H1 (cell line): ENCODE measurements around the gene HSD17B2. TPM values are rescaled to one million over a fixed set of nuclear protein-coding genes. Genes with fewer than 3 reads are reported as not detected.

Source experiments
- CTCF ChIA-PET: fragments of 300-600 bp; sonication (Branson Sonifier 250); formaldehyde crosslinking; loops from one replicate; lab custom pipeline; 2021; ENCODE audit not compliant: partially characterized antibody; lab: Charles Lee
- POLR2A ChIA-PET: fragments of 300-600 bp; sonication (Branson Sonifier 250); formaldehyde crosslinking; loops from one replicate; lab custom pipeline; 2021; ENCODE audit warnings: inconsistent platforms; ENCODE audit not compliant: partially characterized antibody; lab: Charles Lee
- DNase-seq, 2 experiments: peaks; one replicate each; pipeline versions ENCODE4 v3.0.0 to v3.0.0-alpha.2; 2010 to 2022; ENCODE audit warnings: low spot score in 2 of 2, low read depth in 1 of 2, mixed read lengths in 1 of 2
- FAIRE-seq: peaks from 2 replicates; lab custom pipeline; 2011; peaks lifted over from hg19 to GRCh38; lab: Jason Lieb, UNC
- H2AFZ ChIP-seq: 2 replicates; pipeline ENCODE4 v1.8.1; 2012; ENCODE audit warnings: low read length, inconsistent platforms
- H2AK5ac ChIP-seq: 2 replicates; pipeline ENCODE4 v1.6.1; 2013; ENCODE audit warnings: low read depth, low read length
- H2BK120ac ChIP-seq: replicated peaks from 2 replicates; pipeline ENCODE3; 2013; ENCODE audit warnings: low read depth, low read length, inconsistent platforms
- H2BK12ac ChIP-seq: 2 replicates; pipeline ENCODE4 v1.6.1; 2013; ENCODE audit warnings: low read depth, low read length
- H2BK15ac ChIP-seq: 2 replicates; pipeline ENCODE4 v1.6.1; 2013; ENCODE audit warnings: low read length
- H2BK20ac ChIP-seq: 2 replicates; pipeline ENCODE4 v1.6.1; 2013; ENCODE audit warnings: low read length
- H2BK5ac ChIP-seq: 2 replicates; pipeline ENCODE4 v1.6.1; 2013; ENCODE audit warnings: low read depth, low read length
- H3K14ac ChIP-seq: 2 replicates; pipeline ENCODE4 v1.6.1; 2013; ENCODE audit warnings: inconsistent platforms; ENCODE audit not compliant: insufficient read length
- H3K18ac ChIP-seq: 2 replicates; pipeline ENCODE4 v1.6.1; 2013; ENCODE audit warnings: low read length; ENCODE audit errors: extremely low read depth
- H3K23ac ChIP-seq: 2 replicates; pipeline ENCODE4 v1.6.1; 2013; ENCODE audit warnings: inconsistent platforms; ENCODE audit not compliant: insufficient read length
- H3K23me2 ChIP-seq: 2 replicates; pipeline ENCODE4 v1.6.1; 2013; ENCODE audit warnings: low read depth, low read length
- H3K27ac ChIP-seq: 2 replicates; pipeline ENCODE4 v1.6.1; 2011; ENCODE audit warnings: low read depth, low read length, inconsistent platforms
- H3K27me3 ChIP-seq, 4 experiments: replicated peaks in 1 of 4; 1 replicate in 1 of 4; 2 replicates in 3 of 4; pipeline versions ENCODE4 v1.6.1 to v1.8.1; 2011 to 2013; ENCODE audit warnings: low read length in 3 of 4, mild to moderate bottlenecking in 3 of 4, inconsistent platforms in 2 of 4, mixed read lengths in 2 of 4, moderate library complexity in 1 of 4; ENCODE audit not compliant: control insufficient read depth in 3 of 4, insufficient read depth in 3 of 4; ENCODE audit errors: extremely low read depth in 1 of 4
- H3K36me3 ChIP-seq, 4 experiments: 2 replicates each; pipeline versions ENCODE4 v1.6.1 to v1.8.1; 2011 to 2013; ENCODE audit warnings: mild to moderate bottlenecking in 4 of 4, low read length in 3 of 4, moderate library complexity in 2 of 4, control low read depth in 1 of 4, inconsistent platforms in 1 of 4; ENCODE audit not compliant: insufficient read depth in 4 of 4, control insufficient read depth in 2 of 4
- H3K4ac ChIP-seq: replicated peaks from 2 replicates; pipeline ENCODE3; 2013; ENCODE audit warnings: low read length, low read depth, mixed read lengths, inconsistent platforms; ENCODE audit not compliant: insufficient read length
- H3K4me1 ChIP-seq, 4 experiments: replicated peaks in 1 of 4; 1 replicate in 1 of 4; 2 replicates in 3 of 4; pipeline versions ENCODE4 v1.6.1 to v1.8.1; 2011 to 2013; ENCODE audit warnings: low read length in 3 of 4, inconsistent platforms in 2 of 4, mixed read lengths in 1 of 4; ENCODE audit not compliant: insufficient read depth in 4 of 4, control insufficient read depth in 3 of 4
- H3K4me2 ChIP-seq, 2 experiments: 2 replicates each; pipeline versions ENCODE4 v1.6.1 to v1.8.1; 2011 to 2013; ENCODE audit warnings: low read depth in 2 of 2, low read length in 2 of 2, control low read depth in 1 of 2, inconsistent platforms in 1 of 2, mild to moderate bottlenecking in 1 of 2; ENCODE audit not compliant: insufficient read depth in 1 of 2
- H3K4me3 ChIP-seq, 4 experiments: fragments of 200-600, 300-600 bp in 1 of 4; sonication (generic), shearing (Covaris generic), sonication (Bioruptor Twin) in 1 of 4; 2 replicates each; pipeline versions ENCODE4 v1.5.1 to v1.8.1; 2011 to 2016; ENCODE audit warnings: low read length in 4 of 4, low read depth in 3 of 4, control low read depth in 2 of 4, inconsistent platforms in 2 of 4, mild to moderate bottlenecking in 2 of 4, mixed read lengths in 1 of 4, moderate library complexity in 1 of 4; ENCODE audit not compliant: insufficient read depth in 2 of 4; ENCODE audit errors: extremely low read depth in 1 of 4
- H3K56ac ChIP-seq: replicated peaks from 2 replicates; pipeline ENCODE3; 2013; ENCODE audit warnings: low read depth, mild to moderate bottlenecking, mixed read lengths, low read length, inconsistent platforms; ENCODE audit not compliant: insufficient read length
- H3K79me1 ChIP-seq: 2 replicates; pipeline ENCODE4 v1.6.1; 2013; ENCODE audit warnings: low read depth, low read length, control low read depth
- H3K79me2 ChIP-seq, 2 experiments: 2 replicates each; pipeline versions ENCODE4 v1.6.1 to v1.8.1; 2012 to 2013; ENCODE audit warnings: low read length in 2 of 2, mild to moderate bottlenecking in 2 of 2, inconsistent platforms in 1 of 2; ENCODE audit not compliant: insufficient read depth in 2 of 2, control insufficient read depth in 1 of 2
- H3K9ac ChIP-seq, 4 experiments: replicated peaks in 1 of 4; 1 replicate in 1 of 4; 2 replicates in 3 of 4; pipeline versions ENCODE4 v1.6.1 to v1.8.1; 2011 to 2013; ENCODE audit warnings: low read depth in 3 of 4, low read length in 3 of 4, control low read depth in 2 of 4, mild to moderate bottlenecking in 2 of 4, moderate library complexity in 2 of 4, inconsistent platforms in 1 of 4; ENCODE audit errors: extremely low read depth in 1 of 4
- H3K9me3 ChIP-seq, 2 experiments: 2 replicates each; pipeline versions ENCODE4 v1.6.1 to v1.8.1; 2012 to 2013; ENCODE audit warnings: mild to moderate bottlenecking in 2 of 2, moderate library complexity in 2 of 2, control low read depth in 1 of 2, inconsistent platforms in 1 of 2, low read depth in 1 of 2, low read length in 1 of 2, mixed read lengths in 1 of 2; ENCODE audit not compliant: insufficient read depth in 2 of 2
- H4K20me1 ChIP-seq, 2 experiments: replicated peaks in 1 of 2; 2 replicates each; pipeline versions ENCODE3 to v1.8.1; 2011 to 2013; ENCODE audit warnings: inconsistent platforms in 2 of 2, low read length in 2 of 2, mild to moderate bottlenecking in 1 of 2; ENCODE audit not compliant: insufficient read depth in 2 of 2, control insufficient read depth in 1 of 2
- H4K5ac ChIP-seq: 2 replicates; pipeline ENCODE4 v1.6.1; 2013; ENCODE audit warnings: low read length, low read depth, mixed read lengths, inconsistent platforms; ENCODE audit not compliant: insufficient read length
- H4K8ac ChIP-seq: 2 replicates; pipeline ENCODE4 v1.8.0; 2013; ENCODE audit warnings: mild to moderate bottlenecking, moderate library complexity, low read length, inconsistent platforms; ENCODE audit not compliant: insufficient read depth; ENCODE audit errors: extremely low read depth
- H4K91ac ChIP-seq: replicated peaks from 2 replicates; pipeline ENCODE3; 2013; ENCODE audit warnings: low read length, mixed read lengths, inconsistent platforms; ENCODE audit not compliant: insufficient read length
- ASH2L ChIP-seq: fragments of 200-600, 300-600 bp; sonication (generic); IDR thresholded peaks from one replicate; pipeline ENCODE4 v1.7.1; 2017; ENCODE audit warnings: low read length
- CTBP2 ChIP-seq: IDR thresholded peaks from 2 replicates; pipeline ENCODE4 v1.7.0; 2011; ENCODE audit warnings: borderline replicate concordance, mild to moderate bottlenecking, moderate library complexity, mixed read lengths, low read length; ENCODE audit not compliant: insufficient read depth, insufficient read length
- CTCF ChIP-seq, 3 experiments: IDR thresholded peaks; 1 replicate in 2 of 3; 2 replicates in 1 of 3; pipeline versions ENCODE4 v1.5.1 to v1.6.1; 2011; ENCODE audit warnings: low read length in 3 of 3, mild to moderate bottlenecking in 3 of 3, inconsistent platforms in 2 of 3, low read depth in 1 of 3, moderate library complexity in 1 of 3; ENCODE audit not compliant: insufficient read depth in 1 of 3; ENCODE audit errors: control extremely low read depth in 1 of 3
- GTF2F1 ChIP-seq: IDR thresholded peaks from 2 replicates; pipeline ENCODE4 v1.6.1; 2012; ENCODE audit warnings: low read depth, low read length, improper control_type of control experiment, borderline replicate concordance
- KDM4A ChIP-seq: IDR thresholded peaks from one replicate; pipeline ENCODE4 v1.7.1; 2012; ENCODE audit warnings: low read depth, mild to moderate bottlenecking, moderate library complexity, low read length, inconsistent platforms; ENCODE audit not compliant: severe bottlenecking
- POLR2AphosphoS5 ChIP-seq: IDR thresholded peaks from 2 replicates; pipeline ENCODE4 v1.6.1; 2011; ENCODE audit warnings: low read depth, low read length
- RNF2 ChIP-seq: fragments of 200-900, 300-1000 bp; sonication (generic); IDR thresholded peaks from 2 replicates; pipeline ENCODE4 v1.7.1; 2016; ENCODE audit warnings: borderline replicate concordance, low read depth, mild to moderate bottlenecking, antibody characterized with exemption, low read length; ENCODE audit not compliant: poor library complexity, severe bottlenecking; ENCODE audit errors: missing control alignments
- SRF ChIP-seq: IDR thresholded peaks from 2 replicates; pipeline ENCODE4 v1.6.1; 2011; ENCODE audit warnings: mild to moderate bottlenecking, low read depth, low read length, moderate library complexity
- YY1 ChIP-seq: IDR thresholded peaks from 2 replicates; pipeline ENCODE4 v1.6.1; 2011; ENCODE audit warnings: low read depth, mild to moderate bottlenecking, low read length
- WGBS, 2 experiments: shearing (Covaris generic) in 1 of 2; methylation state at CpG; one replicate each; pipeline versions ENCODE4 v1.1.6 to v1.1.7; 2013 to 2015; ENCODE audit warnings: low lambda C conversion rate in 2 of 2, mixed read lengths in 2 of 2, inconsistent platforms in 1 of 2, low coverage in 1 of 2, missing lambda C conversion rate in 1 of 2; ENCODE audit not compliant: insufficient replicate concordance in 2 of 2, insufficient coverage in 1 of 2, insufficient read length in 1 of 2; ENCODE audit errors: extremely low coverage in 1 of 2, missing lambda C conversion rate in 1 of 2; 5-methylcytosine and 5-hydroxymethylcytosine counted together
- polyA plus RNA-seq, 7 experiments: library from polyadenylated mRNA; depleted of rRNA in 3 of 7; stranded (reverse) in 5 of 7; unstranded in 2 of 7; fragments of >200 nt in 5 of 7; fragments of 200-250 nt in 2 of 7; gene quantifications; 1 replicate in 5 of 7; 2 replicates in 1 of 7; 4 replicates in 1 of 7; pipeline versions ENCODE4 v1.2.1 to v1.2.3, GENCODE V29; 2011 to 2013; ENCODE audit warnings: missing spikeins in 2 of 7, mixed read lengths in 2 of 7
- total RNA-seq: library from RNA; stranded (reverse); fragmentation: NEBNext Ultra II Directional; extraction: Animal tissue kit (Norgen Biotek cat#: 25700); gene quantifications from 2 replicates; pipeline ENCODE4 v1.2.1, GENCODE V29; 2021

HSD17B2 gene
- total and polyA plus RNA-seq, 2 of the 8 experiments (the other 6 are each of a cell fraction or from before 2014, with no cell fraction given): not detected

GRCh38 chr16:82046941-82047340 is 11.9 kb downstream of the HSD17B2 start:
- no peaks in the 10 kb centered on the region for H3K79me1 ChIP-seq
- no peaks in the 10 kb centered on the region for H3K4me1 ChIP-seq
- no peaks in the 10 kb centered on the region for H3K79me2 ChIP-seq
- no peaks in the 10 kb centered on the region for H4K20me1 ChIP-seq
- H2AFZ ChIP-seq: no peak overlapping the region
- H2AK5ac ChIP-seq: no peak overlapping the region
- H3K4me2 ChIP-seq: no peak overlapping the region
- WGBS, 2 experiments: 94% methylated on average over 2 of the region's 2 CpGs; no CpG with 5 or more reads in 1 of the 2 experiments
- H3K4ac ChIP-seq: no peak overlapping the region
- FAIRE-seq (no peak), DNase-seq (no peak)
- no peak overlapping the region for H2BK5ac ChIP-seq
- H3K4me3 ChIP-seq: no peak overlapping the region
- no peak overlapping the region for H2BK15ac ChIP-seq
- H3K27ac ChIP-seq: no peak overlapping the region
- H3K9me3 ChIP-seq: no peaks in the 10 kb centered on the region
- TF ChIP-seq ASH2L: no peak
- TF ChIP-seq YY1: no peak
- TF ChIP-seq SRF: no peak
- no peak for TF ChIP-seq CTCF (IDR thresholded peaks at IDR 0.05; ENCODE audit: control extremely low read depth in 1 of 3, insufficient read depth in 1 of 3, low read depth in 1 of 3, low read length in 3 of 3)
- TF ChIP-seq POLR2AphosphoS5: no peak
- TF ChIP-seq CTBP2: no peak
- no peak for TF ChIP-seq KDM4A
- no peak for TF ChIP-seq GTF2F1
- TF ChIP-seq RNF2: no peak
- H3K23ac ChIP-seq: no peak overlapping the region
- no peaks in the 10 kb centered on the region; the same call in 1 of the 2 replicates for H3K23me2 ChIP-seq
- no peak overlapping the region for H3K18ac ChIP-seq
- ChIA-PET POLR2A (no interaction called here), CTCF (interaction anchor here (1.1 to 2.4 kb wide), 5 partner anchors 14 to 183 kb away, joined by 3 to 10 read pairs (median 4); no protein-coding TSS in a partner anchor)
- no peaks in the 10 kb centered on the region for H3K27me3 ChIP-seq
- H3K14ac ChIP-seq: no peak overlapping the region
- no peak overlapping the region for H2BK20ac ChIP-seq
- H4K5ac ChIP-seq: no peak overlapping the region
- no peak overlapping the region for H3K56ac ChIP-seq
- no peaks in the 10 kb centered on the region for H3K36me3 ChIP-seq
- H2BK12ac ChIP-seq: no peak overlapping the region
- H4K8ac ChIP-seq: no peak overlapping the region
- no peak overlapping the region for H2BK120ac ChIP-seq
- H3K9ac ChIP-seq: no peak overlapping the region
- no peak overlapping the region for H4K91ac ChIP-seq
